HepG2 (cell line): Measurements from ENCODE around the gene ZNF780B. TPM values are rescaled to one million over a fixed set of nuclear protein-coding genes. Genes with fewer than 3 reads are reported as not detected.

ENCODE experiments used
- ATAC-seq: fragments of 200-7000 bp; cut with Tn5 transposase; 3 replicates; pipeline ENCODE4 v1.9.1; 2020; ENCODE audit warnings: mild to moderate bottlenecking, moderate library complexity
- BruUV-seq: library from RNA; stranded (reverse); fragments of 400-500 nt; replicated peaks from 2 replicates; lab custom pipeline; 2021; lab: Mats Ljungman, UMichigan
- CTCF ChIA-PET: fragments of 300-600 bp; formaldehyde crosslinking; extraction: SDS; loops from one replicate; lab custom pipeline; 2021; ENCODE audit warnings: low total read pairs, inconsistent platforms, low intra/inter-chr PET ratio; lab: Yijun Ruan, JAX
- POLR2A ChIA-PET: fragments of 350-600 bp; sonication (Branson Sonifier 250); formaldehyde crosslinking; loops from one replicate; lab custom pipeline; 2020; ENCODE audit warnings: antibody characterized with exemption, inconsistent platforms; lab: Yijun Ruan, JAX
- DNase-seq: peaks from one replicate; pipeline ENCODE4 v3.0.0-alpha.2; 2015; ENCODE audit warnings: low spot score
- FAIRE-seq: peaks from 3 replicates; lab custom pipeline; 2011; peaks lifted over from hg19 to GRCh38; lab: Jason Lieb, UNC
- H2AFZ ChIP-seq: one replicate; pipeline ENCODE4 v1.6.1; 2011; ENCODE audit warnings: low read length, inconsistent platforms
- H3K27ac ChIP-seq: fragments of 300-600 bp; 3 replicates; pipeline ENCODE4 v1.8.0; 2011; ENCODE audit warnings: mixed run types, mild to moderate bottlenecking, mixed read lengths, low read length, inconsistent platforms; ENCODE audit not compliant: insufficient read depth; ENCODE audit errors: extremely low read length
- H3K27me3 ChIP-seq, 2 experiments: fragments of 200-600 bp in 1 of 2; 2 replicates in 1 of 2; 3 replicates in 1 of 2; pipeline versions ENCODE4 v1.6.0 to v1.8.0; 2011; ENCODE audit warnings: low read length in 2 of 2, mild to moderate bottlenecking in 2 of 2, moderate library complexity in 2 of 2, inconsistent platforms in 1 of 2; ENCODE audit not compliant: insufficient read depth in 2 of 2, control insufficient read depth in 1 of 2
- H3K36me3 ChIP-seq, 2 experiments: fragments of 200-600 bp in 1 of 2; replicated peaks in 1 of 2; 2 replicates in 1 of 2; 3 replicates in 1 of 2; pipeline versions ENCODE4 v1.5.1 to v1.8.0; 2011; ENCODE audit warnings: low read length in 2 of 2, inconsistent platforms in 1 of 2; ENCODE audit not compliant: insufficient read depth in 2 of 2, control insufficient read depth in 1 of 2
- H3K4me1 ChIP-seq: 2 replicates; pipeline ENCODE4 v1.5.1; 2012; ENCODE audit warnings: low read length, inconsistent platforms; ENCODE audit not compliant: insufficient read depth
- H3K4me2 ChIP-seq: 2 replicates; pipeline ENCODE4 v1.6.0; 2011; ENCODE audit warnings: low read depth, low read length, inconsistent platforms
- H3K4me3 ChIP-seq, 3 experiments: fragments of 200-600 bp in 1 of 3; sonication (generic), shearing (Covaris generic) in 1 of 3; replicated peaks in 1 of 3; 2 replicates each; pipeline ENCODE4 v1.5.1; 2011 to 2016; ENCODE audit warnings: low read length in 3 of 3, inconsistent platforms in 2 of 3, low read depth in 2 of 3, mild to moderate bottlenecking in 2 of 3, control low read depth in 1 of 3, mixed read lengths in 1 of 3; ENCODE audit not compliant: insufficient read depth in 1 of 3
- H3K79me2 ChIP-seq: one replicate; pipeline ENCODE4 v1.6.1; 2011; ENCODE audit warnings: low read length, inconsistent platforms; ENCODE audit not compliant: insufficient read depth
- H3K9ac ChIP-seq: 2 replicates; pipeline ENCODE4 v1.6.0; 2011; ENCODE audit warnings: mild to moderate bottlenecking, low read depth, low read length, inconsistent platforms; ENCODE audit not compliant: insufficient read depth
- H3K9me3 ChIP-seq: 2 replicates; pipeline ENCODE4 v1.5.1; 2012; ENCODE audit warnings: mild to moderate bottlenecking, low read length
- H4K20me1 ChIP-seq: 2 replicates; pipeline ENCODE4 v1.6.0; 2011; ENCODE audit warnings: inconsistent platforms, mild to moderate bottlenecking, low read length, moderate library complexity; ENCODE audit not compliant: insufficient read depth
- CEBPB ChIP-seq: IDR thresholded peaks from 2 replicates; pipeline ENCODE4 v1.6.1; 2011; ENCODE audit warnings: low read depth, low read length, improper control_type of control experiment, borderline replicate concordance
- CREB1 ChIP-seq, 2 experiments: fragments of 450-650 bp in 1 of 2; IDR thresholded peaks; 2 replicates each; pipeline ENCODE4 v1.6.1; 2016 to 2017; ENCODE audit warnings: control low read depth in 1 of 2, mild to moderate bottlenecking in 1 of 2, missing compliant biosample characterization in 1 of 2, missing genetic modification characterization in 1 of 2
- DRAP1 ChIP-seq: IDR thresholded peaks from 2 replicates; pipeline ENCODE4 v1.6.1; 2016; ENCODE audit warnings: missing genetic modification reagents, missing compliant biosample characterization
- FOXA1 ChIP-seq, 2 experiments: fragments of 450-650 bp in 1 of 2; sonication (generic) in 1 of 2; formaldehyde crosslinking in 1 of 2; IDR thresholded peaks; 2 replicates each; pipeline versions ENCODE4 v1.4.0 to v1.6.1; 2016 to 2020; ENCODE audit warnings: missing genetic modification reagents in 1 of 2
- HNRNPL ChIP-seq: fragments of 200-400 bp; formaldehyde crosslinking; IDR thresholded peaks from 2 replicates; pipeline ENCODE4 v1.6.1; 2017; ENCODE audit warnings: mild to moderate bottlenecking, low read depth, low read length
- KMT2B ChIP-seq: IDR thresholded peaks from 2 replicates; pipeline ENCODE4 v1.6.1; 2016; ENCODE audit warnings: missing genetic modification reagents, missing compliant biosample characterization
- MXD4 ChIP-seq: IDR thresholded peaks from 2 replicates; pipeline ENCODE4 v1.6.1; 2016; ENCODE audit warnings: mild to moderate bottlenecking, missing biosample characterization, missing genetic modification reagents
- NCOA5 ChIP-seq: sonication (generic); formaldehyde crosslinking; IDR thresholded peaks from 2 replicates; pipeline ENCODE4 v1.4.0; 2020; ENCODE audit warnings: missing genetic modification reagents
- NFYC ChIP-seq: IDR thresholded peaks from 2 replicates; pipeline ENCODE4 v1.6.1; 2016; ENCODE audit warnings: missing genetic modification reagents, missing compliant biosample characterization
- PAX8 ChIP-seq: sonication (generic); formaldehyde crosslinking; IDR thresholded peaks from 2 replicates; pipeline ENCODE4 v1.8.0; 2022; ENCODE audit warnings: mild to moderate bottlenecking, missing genetic modification reagents, borderline replicate concordance
- RXRA ChIP-seq: sonication (generic); formaldehyde crosslinking; IDR thresholded peaks from 2 replicates; pipeline ENCODE4 v1.5.1; 2020; ENCODE audit warnings: missing genetic modification reagents
- ZGPAT ChIP-seq: IDR thresholded peaks from 2 replicates; pipeline ENCODE4 v1.6.1; 2016; ENCODE audit warnings: mild to moderate bottlenecking
- ZNF281 ChIP-seq: sonication (generic); formaldehyde crosslinking; IDR thresholded peaks from 2 replicates; pipeline ENCODE4 v1.4.0; 2020; ENCODE audit warnings: missing genetic modification reagents, borderline replicate concordance
- ZNF430 ChIP-seq: sonication (generic); formaldehyde crosslinking; IDR thresholded peaks from 2 replicates; pipeline ENCODE4 v1.9.0; 2021; ENCODE audit warnings: mild to moderate bottlenecking, missing genetic modification reagents
- ZNF562 ChIP-seq: sonication (generic); formaldehyde crosslinking; IDR thresholded peaks from 2 replicates; pipeline ENCODE4 v1.8.0; 2022; ENCODE audit warnings: missing genetic modification reagents, borderline replicate concordance
- ZNF652 ChIP-seq: IDR thresholded peaks from 2 replicates; pipeline ENCODE4 v1.6.1; 2016; ENCODE audit warnings: low read depth, borderline replicate concordance
- WGBS: methylation state at CpG from one replicate; pipeline ENCODE4 v1.1.6; 2017; ENCODE audit warnings: low lambda C conversion rate; 5-methylcytosine and 5-hydroxymethylcytosine counted together
- in situ Hi-C: cut with HindIII; loops from 2 replicates; pipeline ENCODE4 v1.10.0; 2017; ENCODE audit warnings: low pct_unique_long_range_greater_than_20kb; ENCODE audit not compliant: extremely low pct_ligation_motif_present
- intact Hi-C: fragments of 100-400 bp; cut with micrococcal nuclease; formaldehyde crosslinking; loops from one replicate; pipeline ENCODE4 v1.10.0; 2022; ENCODE audit not compliant: unreplicated experiment
- polyA plus RNA-seq, 8 experiments: library from polyadenylated mRNA; depleted of rRNA in 3 of 8; stranded (reverse) in 7 of 8; unstranded in 1 of 8; fragments of >200 nt; fragmentation: Illumina TruSeq in 4 of 8; extraction: Trizol in 4 of 8; gene quantifications; 2 replicates each; pipeline versions ENCODE4 v1.2.1 to v1.2.3, GENCODE V29; 2011 to 2016; ENCODE audit warnings: low read depth in 4 of 8, missing spikeins in 1 of 8, mixed read lengths in 1 of 8; ENCODE audit not compliant: insufficient read depth in 1 of 8
- total RNA-seq, 5 experiments: library from RNA; depleted of rRNA; stranded (reverse); fragments of >200 nt; fragmentation: Illumina TruSeq; extraction: Trizol; gene quantifications; 2 replicates each; pipeline ENCODE4 v1.2.3, GENCODE V29; 2016; ENCODE audit warnings: low read depth in 1 of 5
- TF ChIP-seq, protein P1 (sequence below): sonication (generic); formaldehyde crosslinking; IDR thresholded peaks from 2 replicates; pipeline ENCODE4 v1.4.0; 2020; ENCODE audit warnings: mild to moderate bottlenecking, missing genetic modification reagents

Gene ZNF780B
- total and polyA plus RNA-seq, 2 of the 13 experiments (the other 11 are each of a cell fraction or from before 2014, with no cell fraction given) = 6.6 to 21.9 TPM

DNA sequence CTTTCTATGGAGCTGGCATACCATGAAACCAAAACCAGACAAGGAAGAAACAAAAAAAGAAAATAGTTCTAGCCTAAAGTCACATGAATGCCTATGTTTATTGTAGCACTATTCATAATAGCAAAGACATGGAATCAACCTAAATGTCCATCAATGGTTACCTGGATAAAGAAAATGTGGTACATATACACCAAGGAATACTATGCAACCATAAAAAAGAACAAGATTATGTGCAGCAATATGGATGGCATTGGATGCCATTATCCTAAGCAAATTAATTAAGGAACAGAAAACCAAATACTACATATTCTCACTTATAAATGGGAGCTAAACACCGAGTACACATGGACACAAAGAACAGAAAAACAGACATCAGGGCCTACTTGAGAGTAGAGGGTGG lies 24.3 kb upstream of the ZNF780B start:
- no peaks in the 10 kb centered on the region for H4K20me1 ChIP-seq
- H3K4me2 ChIP-seq = no peak overlapping the region
- WGBS = 100% methylated on average over 1 of the region's 1 CpG
- POLR2A ChIA-PET = no interaction called here
- ATAC-seq = no peak
- no peak for FAIRE-seq
- no peak overlapping the region for H3K9ac ChIP-seq
- H3K27ac ChIP-seq = no peak overlapping the region
- in situ Hi-C loops = no loop called here
- peaks cover 16 to 64% of the 10 kb centered on the region in 2 experiments for H3K36me3 ChIP-seq
- peaks cover 8% of the 10 kb centered on the region for H3K79me2 ChIP-seq
- CTCF ChIA-PET = no interaction called here
- no peaks in the 10 kb centered on the region for H3K27me3 ChIP-seq
- H2AFZ ChIP-seq = no peak overlapping the region
- H3K4me3 ChIP-seq = no peak overlapping the region
- H3K4me1 ChIP-seq = peaks cover 12% of the 10 kb centered on the region
- H3K9me3 ChIP-seq = no peaks in the 10 kb centered on the region
- BruUV-seq = no TSS peak
- no peak for TF ChIP-seq KMT2B
- TF ChIP-seq MXD4 (CRISPR knock-in tag) = no peak
- TF ChIP-seq ZNF562 (CRISPR knock-in tag) = no peak
- no peak for TF ChIP-seq CEBPB
- no peak for TF ChIP-seq FOXA1 (IDR thresholded peaks at IDR 0.05)
- no peak for TF ChIP-seq FOXA1 (CRISPR knock-in tag; IDR thresholded peaks at IDR 0.05)
- TF ChIP-seq CREB1 (IDR thresholded peaks at IDR 0.05) = no peak
- no peak for TF ChIP-seq CREB1 (CRISPR knock-in tag; IDR thresholded peaks at IDR 0.05)
- no peak for TF ChIP-seq PAX8
- TF ChIP-seq ZGPAT (CRISPR knock-in tag) = no peak
- TF ChIP-seq NFYC (CRISPR knock-in tag) = no peak
- TF ChIP-seq, protein P1, sequence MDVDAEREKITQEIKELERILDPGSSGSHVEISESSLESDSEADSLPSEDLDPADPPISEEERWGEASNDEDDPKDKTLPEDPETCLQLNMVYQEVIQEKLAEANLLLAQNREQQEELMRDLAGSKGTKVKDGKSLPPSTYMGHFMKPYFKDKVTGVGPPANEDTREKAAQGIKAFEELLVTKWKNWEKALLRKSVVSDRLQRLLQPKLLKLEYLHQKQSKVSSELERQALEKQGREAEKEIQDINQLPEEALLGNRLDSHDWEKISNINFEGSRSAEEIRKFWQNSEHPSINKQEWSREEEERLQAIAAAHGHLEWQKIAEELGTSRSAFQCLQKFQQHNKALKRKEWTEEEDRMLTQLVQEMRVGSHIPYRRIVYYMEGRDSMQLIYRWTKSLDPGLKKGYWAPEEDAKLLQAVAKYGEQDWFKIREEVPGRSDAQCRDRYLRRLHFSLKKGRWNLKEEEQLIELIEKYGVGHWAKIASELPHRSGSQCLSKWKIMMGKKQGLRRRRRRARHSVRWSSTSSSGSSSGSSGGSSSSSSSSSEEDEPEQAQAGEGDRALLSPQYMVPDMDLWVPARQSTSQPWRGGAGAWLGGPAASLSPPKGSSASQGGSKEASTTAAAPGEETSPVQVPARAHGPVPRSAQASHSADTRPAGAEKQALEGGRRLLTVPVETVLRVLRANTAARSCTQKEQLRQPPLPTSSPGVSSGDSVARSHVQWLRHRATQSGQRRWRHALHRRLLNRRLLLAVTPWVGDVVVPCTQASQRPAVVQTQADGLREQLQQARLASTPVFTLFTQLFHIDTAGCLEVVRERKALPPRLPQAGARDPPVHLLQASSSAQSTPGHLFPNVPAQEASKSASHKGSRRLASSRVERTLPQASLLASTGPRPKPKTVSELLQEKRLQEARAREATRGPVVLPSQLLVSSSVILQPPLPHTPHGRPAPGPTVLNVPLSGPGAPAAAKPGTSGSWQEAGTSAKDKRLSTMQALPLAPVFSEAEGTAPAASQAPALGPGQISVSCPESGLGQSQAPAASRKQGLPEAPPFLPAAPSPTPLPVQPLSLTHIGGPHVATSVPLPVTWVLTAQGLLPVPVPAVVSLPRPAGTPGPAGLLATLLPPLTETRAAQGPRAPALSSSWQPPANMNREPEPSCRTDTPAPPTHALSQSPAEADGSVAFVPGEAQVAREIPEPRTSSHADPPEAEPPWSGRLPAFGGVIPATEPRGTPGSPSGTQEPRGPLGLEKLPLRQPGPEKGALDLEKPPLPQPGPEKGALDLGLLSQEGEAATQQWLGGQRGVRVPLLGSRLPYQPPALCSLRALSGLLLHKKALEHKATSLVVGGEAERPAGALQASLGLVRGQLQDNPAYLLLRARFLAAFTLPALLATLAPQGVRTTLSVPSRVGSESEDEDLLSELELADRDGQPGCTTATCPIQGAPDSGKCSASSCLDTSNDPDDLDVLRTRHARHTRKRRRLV = no peak
- TF ChIP-seq ZNF281 = no peak
- TF ChIP-seq NCOA5 (CRISPR knock-in tag) = no peak
- TF ChIP-seq ZNF430 (CRISPR knock-in tag) = no peak
- TF ChIP-seq ZNF652 (CRISPR knock-in tag) = no peak
- TF ChIP-seq RXRA (CRISPR knock-in tag) = no peak
- no peak for TF ChIP-seq DRAP1
- no peak for TF ChIP-seq HNRNPL
- TF ChIP-seq, all 625 proteins: peak for 0
- intact Hi-C loops = no loop called here
- DNase-seq = no peak
